Panc1 (cell line): ENCODE data around the gene STPG4.

Source experiments
- POLR2AphosphoS5 ChIP-seq: IDR thresholded peaks from 2 replicates; pipeline ENCODE4 v1.6.1; 2012; ENCODE audit warnings: mild to moderate bottlenecking, low read depth, low read length, moderate library complexity
- SIN3A ChIP-seq: IDR thresholded peaks from 2 replicates; pipeline ENCODE4 v1.6.1; 2012; ENCODE audit warnings: low read depth, mild to moderate bottlenecking, low read length, moderate library complexity, borderline replicate concordance; ENCODE audit not compliant: insufficient read depth
- TF ChIP-seq, protein P1 (sequence below): fragments of 450-650 bp; IDR thresholded peaks from 2 replicates; pipeline ENCODE4 v1.5.1; 2017; ENCODE audit warnings: mild to moderate bottlenecking

DNA sequence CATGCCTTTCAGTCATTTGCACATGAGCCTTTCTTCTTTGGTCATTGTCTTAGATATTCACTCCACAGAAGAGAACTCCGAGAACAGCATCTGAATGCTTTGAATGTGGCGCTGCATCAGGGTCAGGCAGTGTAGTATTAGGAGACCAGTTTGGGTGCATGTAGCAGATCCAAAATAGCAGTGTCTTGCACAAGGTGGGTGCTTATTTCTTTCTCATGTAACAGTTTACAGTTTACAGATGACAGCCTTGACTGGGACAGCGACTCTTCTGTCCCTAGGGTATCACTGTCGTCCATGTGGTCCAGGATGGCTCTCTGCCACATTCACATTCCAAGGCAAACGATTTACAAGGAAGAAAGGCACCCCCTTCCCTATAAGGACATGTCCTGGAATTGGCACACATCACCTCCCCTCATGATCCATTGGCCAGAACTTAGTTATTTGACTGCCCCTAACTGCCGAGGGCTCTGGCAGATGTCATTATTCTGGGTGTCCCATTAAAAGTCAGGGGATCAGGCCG, 101.0 kb downstream of the STPG4 start:
- TF ChIP-seq, protein P1, sequence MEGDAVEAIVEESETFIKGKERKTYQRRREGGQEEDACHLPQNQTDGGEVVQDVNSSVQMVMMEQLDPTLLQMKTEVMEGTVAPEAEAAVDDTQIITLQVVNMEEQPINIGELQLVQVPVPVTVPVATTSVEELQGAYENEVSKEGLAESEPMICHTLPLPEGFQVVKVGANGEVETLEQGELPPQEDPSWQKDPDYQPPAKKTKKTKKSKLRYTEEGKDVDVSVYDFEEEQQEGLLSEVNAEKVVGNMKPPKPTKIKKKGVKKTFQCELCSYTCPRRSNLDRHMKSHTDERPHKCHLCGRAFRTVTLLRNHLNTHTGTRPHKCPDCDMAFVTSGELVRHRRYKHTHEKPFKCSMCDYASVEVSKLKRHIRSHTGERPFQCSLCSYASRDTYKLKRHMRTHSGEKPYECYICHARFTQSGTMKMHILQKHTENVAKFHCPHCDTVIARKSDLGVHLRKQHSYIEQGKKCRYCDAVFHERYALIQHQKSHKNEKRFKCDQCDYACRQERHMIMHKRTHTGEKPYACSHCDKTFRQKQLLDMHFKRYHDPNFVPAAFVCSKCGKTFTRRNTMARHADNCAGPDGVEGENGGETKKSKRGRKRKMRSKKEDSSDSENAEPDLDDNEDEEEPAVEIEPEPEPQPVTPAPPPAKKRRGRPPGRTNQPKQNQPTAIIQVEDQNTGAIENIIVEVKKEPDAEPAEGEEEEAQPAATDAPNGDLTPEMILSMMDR = no peak
- TF ChIP-seq SIN3A (no peak), POLR2AphosphoS5 (no peak)
